Fibroblast of skin of back (primary cell): ENCODE measurements around the gene KLHL26.

Experiments
- DNase-seq: peaks from one replicate; pipeline ENCODE4 v3.0.0-alpha.2; 2013

KLHL26 gene

DNA sequence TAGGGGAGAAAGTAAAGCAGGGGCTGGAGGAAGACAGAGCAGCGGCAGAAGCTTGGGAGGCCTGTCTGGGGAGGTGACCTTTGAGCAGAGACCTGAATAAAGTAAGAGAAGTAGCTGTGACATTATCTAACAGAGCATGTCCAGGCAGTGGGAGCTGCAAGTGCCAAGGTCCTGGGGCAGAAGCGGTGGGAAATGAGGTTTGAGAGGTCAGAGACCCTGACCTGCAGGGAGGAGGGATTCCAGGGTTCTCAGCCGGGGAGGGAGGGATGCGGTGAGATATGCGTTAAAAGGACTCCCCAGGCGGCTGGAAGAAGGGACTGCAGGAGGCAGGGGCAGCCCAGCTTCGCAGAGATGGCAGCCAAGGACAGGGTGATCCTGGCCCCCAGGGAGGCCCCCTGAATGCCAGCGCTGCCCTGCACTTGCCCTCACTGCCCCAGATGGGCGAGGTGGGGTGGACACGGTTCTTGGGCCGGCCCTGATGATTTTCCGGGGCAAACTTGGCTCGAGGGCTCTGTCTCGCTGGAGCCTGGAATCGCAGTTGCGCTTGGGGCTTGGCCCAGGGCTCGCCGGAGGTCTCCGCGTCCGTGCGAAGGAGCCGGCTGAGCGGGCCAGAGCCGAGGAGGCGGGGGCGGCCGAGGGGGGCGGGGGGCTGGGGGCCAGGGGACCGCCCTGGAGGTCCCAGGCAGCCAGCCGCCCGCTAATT, 33.4 kb upstream of the KLHL26 start:
- peak; percentile 25 for DNase-seq

DNA sequence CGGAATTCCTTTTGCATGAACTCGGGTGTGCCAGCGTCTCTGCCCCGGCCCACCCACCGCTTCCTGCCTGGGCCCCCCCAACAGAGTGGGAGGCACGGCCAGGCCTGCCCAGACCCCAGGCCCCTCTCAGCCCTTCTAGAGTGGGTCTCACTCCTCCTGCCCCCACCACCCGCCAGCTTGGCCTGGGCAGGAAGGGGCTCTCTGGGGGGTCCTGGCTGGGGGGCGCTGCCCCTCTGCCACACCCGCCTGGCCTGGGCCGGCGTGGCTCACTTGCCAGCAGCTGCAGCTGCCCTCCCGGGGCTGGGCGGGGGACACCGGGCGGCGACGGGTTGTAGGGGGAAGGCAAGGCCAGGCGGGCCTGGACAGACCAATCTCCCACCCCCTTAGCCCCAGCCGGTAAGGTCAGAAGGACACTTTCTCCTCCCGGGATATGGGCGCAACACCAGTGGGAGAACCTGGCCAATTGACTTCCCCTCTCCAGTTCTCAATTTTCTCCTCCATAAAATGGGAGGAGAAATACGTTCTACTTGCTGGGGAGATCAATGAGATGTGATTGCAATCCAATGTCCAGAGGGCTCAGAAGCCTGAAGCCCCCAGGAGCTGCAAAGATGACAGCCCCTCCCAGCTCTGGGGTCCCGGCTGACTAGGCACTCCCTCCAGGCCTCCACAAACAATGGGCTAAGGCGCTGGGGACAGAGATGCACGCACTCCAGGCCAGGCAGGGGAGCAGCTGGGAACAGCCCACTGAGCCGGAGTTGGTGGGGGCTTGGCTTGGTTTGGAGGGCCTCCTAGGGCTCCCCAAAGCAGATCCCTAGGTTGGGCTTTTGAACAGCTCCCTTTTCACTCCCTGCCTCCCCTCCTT, 32.6 kb upstream of the KLHL26 start:
- DNase-seq: no peak

DNA sequence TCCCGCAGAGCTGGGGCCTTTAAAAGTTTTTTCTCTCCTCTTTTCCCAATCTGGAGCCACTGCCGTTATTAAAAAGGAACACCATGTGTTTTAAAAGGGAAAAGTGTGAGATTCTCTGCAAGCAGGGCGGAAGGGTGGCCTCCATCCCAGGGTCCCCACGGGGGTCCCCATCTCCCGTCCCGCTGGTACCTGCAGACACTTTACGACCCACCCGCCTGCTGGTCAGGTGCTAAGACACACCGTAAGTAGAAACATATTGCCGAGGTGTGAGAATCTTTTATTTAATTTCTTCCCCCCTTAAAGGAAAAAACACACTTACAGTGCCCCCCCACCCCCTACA, 32.0 kb upstream of the KLHL26 start:
- DNase-seq: no peak

DNA sequence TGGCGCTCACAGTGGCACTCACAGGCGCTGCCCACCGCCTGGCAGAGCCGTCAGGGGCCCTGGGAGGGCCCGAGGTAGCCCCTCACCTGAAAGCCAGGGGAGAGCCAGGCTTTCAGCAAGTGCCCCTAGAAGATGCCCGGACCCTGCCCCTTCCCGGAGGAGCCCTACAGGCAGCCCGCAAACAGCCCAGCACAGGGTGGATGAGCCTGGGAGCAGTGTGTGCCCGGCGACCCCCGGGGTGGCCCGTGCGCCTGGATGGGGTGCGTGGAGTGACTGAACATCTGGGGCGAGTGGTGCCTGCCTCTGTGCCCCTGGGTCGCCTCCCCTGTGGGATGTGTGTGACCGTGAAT, 31.7 kb upstream of the KLHL26 start:
- no peak for DNase-seq

DNA sequence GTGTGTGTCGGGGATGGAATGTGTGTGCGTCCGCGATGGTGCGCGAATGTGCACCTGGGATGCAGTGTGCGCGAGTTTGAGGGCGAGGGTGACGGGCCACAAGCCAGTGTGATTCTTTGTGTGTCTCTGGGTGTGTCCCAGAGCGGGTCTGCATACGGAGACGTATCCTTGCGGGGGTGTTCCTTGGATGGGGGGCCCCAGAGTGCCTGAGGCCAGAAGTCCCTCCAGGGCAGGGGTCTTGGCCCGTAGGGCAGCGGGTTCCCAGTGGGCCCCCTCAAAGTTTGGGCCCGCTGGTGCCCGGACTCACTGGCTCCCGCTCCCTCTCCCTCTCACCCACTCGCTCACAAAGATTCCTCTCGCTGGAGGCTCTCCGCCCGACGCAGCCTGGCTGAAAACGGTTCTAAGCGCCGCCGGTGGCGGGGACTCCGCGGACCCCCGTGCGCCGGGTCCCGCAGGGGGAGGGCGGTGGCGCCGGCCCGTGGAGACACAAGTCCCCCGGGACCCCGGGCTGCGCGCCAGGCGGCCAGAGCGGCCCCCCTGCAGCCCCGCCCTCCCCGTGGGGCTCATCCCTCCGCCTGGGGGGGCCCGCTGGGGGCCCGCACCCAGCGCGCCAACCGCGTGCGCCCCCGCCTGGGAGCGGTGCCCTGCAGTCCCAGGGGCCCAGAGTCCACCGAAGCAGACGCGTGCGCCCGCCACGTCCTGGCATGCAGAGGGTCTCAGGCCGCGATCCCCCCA, 31.1 kb upstream of the KLHL26 start:
- DNase-seq: no peak

DNA sequence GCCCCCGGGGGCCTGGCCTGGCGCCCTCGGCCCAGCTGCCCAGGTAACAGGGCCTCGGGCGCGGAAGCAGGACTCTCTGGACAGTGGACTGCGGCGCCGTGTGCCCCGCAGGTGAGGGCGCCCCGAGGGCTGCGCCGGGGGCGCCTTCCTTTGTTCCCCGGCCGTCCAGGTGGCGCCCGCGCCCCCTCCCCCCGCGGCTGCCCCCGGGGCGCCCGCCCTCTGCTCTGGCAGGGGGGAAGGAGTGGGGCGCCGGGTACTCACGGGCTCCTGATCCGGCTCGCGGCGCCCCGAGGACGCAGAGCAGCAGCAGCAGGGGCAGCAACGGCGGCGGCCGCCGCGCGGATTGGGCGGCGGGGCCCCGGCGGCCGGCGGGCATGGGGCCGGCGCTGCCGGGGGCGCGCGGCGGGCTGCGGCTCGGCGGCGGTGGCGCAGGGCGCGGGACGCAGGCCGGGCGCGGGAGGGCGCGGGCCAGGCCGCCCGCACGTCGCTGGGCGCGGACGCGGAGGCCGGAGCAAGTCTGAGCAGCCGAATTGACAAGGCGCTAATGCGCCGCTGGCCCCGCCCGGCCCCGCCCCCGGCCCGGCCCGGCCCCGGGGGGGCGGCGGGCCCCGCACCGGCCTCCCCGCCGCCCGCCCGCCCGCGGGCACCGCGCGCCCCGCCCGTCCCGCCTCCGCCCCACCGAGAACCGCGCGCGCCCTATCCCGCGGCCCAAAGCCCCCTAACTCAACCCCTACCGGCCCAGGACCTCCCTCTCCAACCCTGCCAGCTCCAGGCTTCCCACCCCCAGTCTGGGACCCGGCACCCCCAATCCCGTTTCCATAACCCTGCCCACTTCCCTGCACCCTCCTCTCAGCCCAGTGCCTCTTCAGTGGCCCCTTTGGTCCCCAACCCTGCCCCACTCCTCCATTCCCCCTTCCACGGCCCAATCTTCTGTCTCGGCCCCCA, 30.3 kb upstream of the KLHL26 start, which contains the start of gene CRLF1:
TSS of gene CRLF1 (minus strand) at position 519 of the 945 bp plus-strand sequence. CDS start at position 376, 143 bp downstream.
- DNase-seq: no peak

DNA sequence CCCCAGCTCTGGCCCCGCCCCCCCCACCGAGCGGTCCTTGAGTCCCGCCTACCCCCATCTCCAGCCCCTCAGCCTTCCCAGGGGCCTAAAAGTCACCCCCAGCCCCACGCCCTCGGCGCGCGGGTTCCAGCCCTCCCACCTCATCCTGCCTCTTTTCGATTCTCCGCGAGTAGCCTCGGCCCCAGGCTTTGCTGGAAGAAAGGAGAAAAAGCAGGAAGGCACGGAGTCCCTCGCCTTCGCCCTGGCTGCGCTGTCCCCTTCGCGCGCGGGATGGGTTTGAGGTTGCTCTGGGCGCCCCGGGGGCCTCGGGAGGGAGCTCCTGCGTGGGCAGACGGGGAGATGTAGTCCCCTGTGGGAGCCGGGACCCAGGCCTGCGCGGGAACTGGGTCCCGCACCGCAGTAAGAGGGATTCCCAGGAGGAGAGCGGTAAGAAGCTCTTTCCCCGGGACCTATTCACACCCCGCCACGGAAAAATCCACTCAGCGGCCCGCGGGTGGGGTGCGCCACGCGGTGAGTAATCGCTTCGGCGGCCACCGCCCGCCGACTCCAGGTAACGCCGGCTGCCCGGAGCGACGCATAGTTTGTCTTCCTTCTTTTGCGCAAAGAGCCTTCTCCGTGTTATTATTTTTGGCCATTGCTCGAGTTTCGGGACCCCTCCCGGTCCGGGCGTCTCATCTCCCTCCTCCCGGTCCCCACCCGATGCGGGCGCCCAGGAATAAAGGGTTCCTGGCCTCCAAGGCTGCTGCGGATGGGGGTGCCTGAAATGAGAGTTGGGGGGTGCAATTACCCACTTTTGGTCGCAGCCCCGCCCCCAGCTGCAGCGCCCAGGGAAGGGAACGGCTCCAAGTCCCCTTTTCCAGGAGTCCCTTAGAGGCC, 29.4 kb upstream of the KLHL26 start:
- no peak for DNase-seq

DNA sequence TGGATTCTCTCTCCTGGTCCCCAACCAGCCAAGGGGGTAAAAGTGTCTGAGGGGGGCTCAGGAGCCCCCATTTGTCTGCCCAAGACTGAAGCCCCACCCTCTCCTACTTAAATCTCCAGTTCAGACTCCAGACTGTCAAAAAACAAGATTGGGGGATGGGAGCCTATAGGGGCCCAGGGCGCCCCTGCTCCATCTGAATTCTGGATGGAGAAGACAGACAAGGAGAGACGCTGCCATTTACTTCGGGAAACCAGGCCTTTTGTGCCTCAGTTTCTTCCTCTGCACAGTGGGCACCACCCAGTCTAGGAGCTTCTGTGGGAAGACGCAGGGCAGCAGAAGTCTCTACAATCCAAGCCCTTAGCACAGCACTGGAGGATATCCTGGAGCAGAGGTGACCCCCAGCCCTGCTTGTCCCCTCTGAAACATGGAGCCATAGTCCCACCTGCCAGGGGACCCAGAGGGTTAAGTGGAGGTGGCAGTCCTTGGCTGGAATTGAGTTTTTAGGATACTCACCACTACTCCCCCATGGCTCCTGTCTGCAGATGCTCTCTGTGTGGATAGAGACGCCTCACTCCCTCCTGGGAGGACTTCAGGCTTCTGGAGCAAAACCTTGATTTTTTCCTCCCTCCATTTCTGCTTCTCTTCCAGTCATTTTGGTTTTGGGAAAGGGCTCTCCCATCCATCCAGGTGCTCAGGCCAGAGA, 28.6 kb upstream of the KLHL26 start:
- DNase-seq: no peak

DNA sequence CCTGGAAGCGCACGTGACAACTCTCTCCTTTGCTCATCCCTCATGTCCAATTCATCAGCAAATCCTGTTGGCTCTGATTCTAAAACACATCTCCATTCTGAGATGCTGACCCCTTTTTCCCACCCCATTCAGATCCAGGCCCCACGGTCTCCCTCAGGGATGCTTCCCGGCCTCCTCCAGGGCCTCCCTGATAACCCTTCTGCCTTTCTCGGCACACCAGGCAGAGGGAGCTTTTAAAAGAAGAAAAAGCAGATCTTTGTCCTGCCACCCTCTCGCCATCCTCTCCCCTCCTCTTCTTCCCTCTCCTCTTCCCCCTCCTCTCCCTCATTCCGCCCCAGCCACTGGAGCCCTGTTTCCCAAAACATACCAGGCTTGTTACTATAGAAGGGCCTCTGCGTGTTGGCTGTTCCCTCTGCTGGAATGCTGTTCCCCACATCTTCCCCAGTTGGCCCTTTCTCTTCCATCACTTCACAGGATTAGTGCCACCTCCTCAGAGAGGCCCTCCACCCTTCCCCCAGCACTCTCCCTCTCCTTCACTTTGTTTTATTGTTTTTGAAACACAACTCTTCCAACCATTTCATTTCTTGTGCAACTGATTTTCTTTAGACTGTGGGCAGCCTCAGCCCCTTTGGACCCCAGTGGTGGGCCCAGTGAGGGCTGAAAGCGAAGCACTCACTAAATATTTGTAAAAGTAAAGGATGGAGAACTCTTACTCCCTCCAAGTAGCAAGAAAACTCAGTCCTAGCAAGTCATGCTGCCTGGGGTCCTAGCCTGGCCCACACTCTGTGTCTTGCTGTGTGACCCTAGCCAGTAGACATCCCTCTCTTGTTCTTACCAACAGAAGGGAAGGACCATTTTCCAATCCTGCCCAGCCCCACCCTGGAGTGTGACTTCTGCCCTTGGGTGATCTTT, 27.8 kb upstream of the KLHL26 start:
- DNase-seq: no peak

DNA sequence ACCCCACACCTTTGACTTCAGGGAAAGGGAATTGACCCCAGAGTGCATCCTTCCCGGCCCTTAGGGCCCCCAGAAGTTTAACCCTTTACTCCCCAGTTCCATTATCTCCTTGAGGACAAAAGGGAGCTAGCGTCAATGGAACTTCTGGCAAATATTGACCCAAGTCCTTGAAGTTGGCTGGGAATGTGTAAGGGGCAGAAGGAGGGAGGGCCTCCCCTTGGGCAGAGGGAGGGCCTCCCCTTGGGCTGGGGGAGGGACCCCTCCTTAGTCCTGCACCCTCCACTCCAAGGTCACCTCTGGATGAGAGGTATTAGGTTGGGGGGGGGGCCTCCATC, 27.1 kb upstream of the KLHL26 start:
- DNase-seq: no peak

DNA sequence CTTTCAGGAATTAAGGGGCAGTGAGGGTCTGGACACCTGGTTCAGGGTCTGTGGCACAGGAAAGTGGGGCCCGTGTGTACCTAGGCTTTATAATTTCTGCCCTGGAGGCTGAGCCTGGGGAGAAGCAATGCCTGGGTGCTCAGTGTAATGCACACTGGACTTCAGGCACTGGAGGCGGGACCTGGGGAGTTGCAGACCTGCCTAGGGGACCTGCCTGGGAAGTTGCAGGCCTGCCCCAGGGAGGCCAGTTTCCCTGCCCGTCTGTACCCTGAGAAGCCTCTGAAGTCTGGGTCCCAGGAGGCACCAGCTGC, 26.6 kb upstream of the KLHL26 start:
- DNase-seq: no peak

DNA sequence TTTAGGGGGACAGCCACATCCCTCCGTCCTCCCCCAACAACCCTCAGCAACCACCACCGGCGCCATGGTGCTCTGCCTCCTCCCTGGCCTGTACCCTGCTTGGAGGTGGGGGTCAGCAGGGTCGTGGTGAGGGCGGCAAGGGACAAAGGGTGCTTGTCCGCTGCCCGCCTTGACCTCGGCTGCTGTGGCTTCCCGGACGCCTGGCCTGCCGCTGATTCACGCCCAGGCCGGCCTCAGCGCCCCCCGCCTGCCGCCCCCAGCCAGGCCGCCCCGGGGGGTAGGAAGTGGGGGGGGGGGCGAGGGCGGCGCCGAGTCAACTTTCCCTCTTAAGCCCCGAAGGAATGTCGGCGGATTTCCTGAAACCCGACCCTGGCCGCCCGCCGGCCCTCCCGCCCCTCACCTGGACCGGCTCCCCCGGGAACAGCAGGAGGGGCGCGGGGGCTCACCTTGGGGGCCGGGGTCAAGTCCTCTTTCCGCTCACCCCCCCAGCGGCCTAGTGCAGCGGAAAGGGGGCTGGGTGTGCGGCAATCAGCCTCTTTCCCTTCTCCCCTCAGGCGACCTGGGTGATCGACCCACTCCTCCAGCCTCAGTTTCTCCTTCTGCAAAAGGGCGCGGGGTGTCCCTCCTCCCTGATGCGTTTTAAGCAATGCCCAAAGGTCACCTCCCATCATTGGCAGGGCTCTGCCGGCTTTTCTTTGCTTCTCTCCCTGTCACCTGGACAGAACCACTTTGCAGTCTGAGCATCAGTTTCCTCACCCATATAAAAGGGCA, 26.1 kb upstream of the KLHL26 start:
- DNase-seq: no peak

DNA sequence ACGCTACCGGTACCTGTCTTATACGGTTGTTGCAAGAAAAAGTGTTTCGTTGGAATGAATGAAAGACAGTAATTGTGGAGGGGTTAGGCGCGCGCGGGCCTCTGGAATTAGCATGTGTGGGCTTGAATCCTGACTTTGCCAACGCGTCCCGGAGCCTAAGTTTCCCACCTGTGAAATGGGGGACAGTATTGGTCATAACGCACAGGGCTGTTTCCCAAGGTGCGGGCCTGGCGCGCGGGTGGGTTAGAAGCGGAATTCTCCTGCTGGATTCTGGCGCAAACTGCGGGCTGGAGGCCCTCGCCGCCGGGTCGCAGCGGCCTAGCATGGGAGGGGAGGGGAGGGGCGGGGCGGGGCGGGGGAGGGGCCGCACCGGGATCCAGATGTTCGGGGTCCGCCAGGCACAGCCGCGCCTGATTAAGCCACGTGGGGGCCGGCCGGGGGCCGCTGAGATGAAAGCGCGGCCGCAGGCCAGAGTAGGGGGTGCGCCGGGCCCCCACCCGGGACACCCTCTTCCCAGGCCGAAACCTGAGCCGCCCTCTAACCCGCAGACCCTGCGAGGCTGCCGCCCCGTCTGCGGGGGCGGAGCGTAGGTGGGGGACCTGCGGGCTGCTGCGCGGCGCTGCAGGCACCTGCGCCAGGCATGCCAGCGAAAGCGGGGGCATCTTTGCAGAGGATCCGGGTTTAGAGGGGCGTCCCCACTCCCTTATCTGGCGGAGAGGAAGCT, 25.3 kb upstream of the KLHL26 start:
- DNase-seq: no peak

DNA sequence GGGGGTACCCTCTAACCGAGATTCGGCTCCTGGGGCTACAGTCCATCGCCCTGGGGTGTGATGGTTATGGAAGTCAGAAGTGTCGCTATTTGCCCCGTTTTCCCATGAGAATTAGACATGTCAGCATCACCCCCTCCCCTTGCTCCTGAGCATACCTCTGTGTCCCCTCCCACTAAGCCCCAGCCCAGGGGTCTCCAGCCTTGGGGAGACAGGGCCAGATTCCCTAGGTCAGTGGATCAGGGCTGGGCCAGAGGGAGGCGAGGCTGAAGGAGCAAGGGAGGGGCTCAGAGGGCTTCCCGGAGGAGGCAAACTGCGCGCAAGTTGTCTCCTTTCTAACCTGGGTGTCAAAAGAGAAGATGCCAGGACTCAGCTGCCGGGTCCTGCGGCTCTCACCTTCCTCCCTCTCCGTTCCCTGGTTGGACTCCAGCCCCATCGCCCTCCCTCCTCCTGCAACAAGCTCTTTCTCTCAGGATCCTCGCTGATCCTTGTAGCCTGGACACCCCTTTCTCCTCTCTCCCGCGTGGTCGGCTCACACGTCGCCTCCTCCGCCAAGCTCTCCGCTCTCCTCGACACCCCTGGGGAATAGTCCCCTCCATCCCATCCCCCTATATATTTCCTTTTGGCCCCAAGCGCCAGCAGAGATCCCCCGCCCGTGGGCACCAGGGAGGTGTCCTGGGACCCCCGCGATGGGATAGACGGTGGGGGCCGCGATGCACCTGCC, 24.6 kb upstream of the KLHL26 start:
- no peak for DNase-seq

DNA sequence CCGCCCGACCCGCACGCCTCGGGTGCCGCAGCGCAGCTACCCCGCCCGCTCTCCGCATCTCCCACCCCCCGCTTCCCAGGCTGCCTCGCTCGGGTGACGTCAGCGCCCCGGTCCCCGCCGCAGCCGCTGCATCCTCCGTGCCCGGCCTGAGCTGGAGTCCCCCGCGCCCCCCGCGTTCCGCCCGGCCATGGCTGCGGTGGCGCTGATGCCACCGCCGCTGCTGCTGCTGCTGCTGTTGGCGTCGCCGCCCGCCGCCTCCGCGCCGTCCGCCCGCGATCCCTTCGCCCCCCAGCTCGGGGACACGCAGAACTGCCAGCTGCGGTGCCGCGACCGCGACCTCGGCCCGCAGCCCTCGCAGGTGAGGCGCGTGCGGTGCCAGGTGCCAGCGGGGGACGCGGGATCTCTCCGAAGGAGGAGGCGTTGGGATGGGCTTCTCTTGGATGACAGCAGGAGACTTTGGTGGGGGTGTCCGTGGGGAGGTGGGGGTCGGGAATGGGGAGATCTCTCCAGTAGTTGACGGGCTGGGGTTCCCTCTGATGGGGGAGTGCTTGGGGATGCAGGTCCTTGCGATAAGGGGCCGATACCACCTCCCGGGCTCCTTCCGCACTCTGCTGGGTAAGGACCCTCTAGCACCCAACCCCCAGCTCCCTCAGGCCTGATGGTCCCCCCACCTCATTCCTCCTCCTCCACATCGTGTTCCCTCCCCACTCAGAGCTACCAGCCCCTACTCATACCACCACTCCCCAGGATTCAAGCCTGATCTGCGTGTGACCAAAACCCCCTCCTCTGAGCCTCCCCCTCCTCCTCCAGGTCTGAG, 23.8 kb upstream of the KLHL26 start, which contains the start of gene TMEM59L:
TSS of gene TMEM59L (plus strand) at position 99 of the 817 bp plus-strand sequence. CDS start at position 188, 89 bp downstream.
- DNase-seq: no peak

DNA sequence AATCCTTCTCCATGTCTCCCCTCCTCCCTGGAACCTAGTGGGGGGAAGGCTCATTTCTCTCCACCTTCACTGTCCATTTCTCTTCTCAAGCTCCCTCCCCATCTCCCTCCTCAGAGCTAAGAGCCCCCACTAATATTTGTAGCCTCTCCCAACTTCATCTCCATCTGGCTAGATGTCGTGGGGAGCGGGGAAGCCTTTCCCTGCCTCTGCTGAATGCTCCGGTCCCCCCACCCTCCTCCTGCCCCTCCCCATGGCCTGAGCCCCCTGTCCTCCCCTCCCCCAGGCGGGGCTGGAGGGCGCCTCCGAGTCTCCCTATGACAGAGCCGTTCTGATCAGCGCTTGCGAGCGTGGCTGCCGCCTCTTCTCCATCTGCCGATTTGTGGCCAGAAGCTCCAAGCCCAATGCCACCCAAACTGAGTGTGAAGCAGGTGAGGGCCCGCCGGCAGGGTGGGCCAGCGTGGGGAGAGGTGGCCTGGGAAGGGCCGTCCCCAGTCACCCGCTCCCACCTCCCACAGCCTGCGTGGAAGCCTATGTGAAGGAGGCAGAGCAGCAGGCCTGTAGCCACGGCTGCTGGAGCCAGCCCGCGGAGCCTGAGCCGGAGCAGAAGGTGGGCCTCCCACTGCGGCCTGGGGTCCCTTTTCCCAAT, 23.1 kb upstream of the KLHL26 start:
- no peak for DNase-seq
